PC-3 (cell line): ENCODE results near the gene SRPX2. TPM values are rescaled to one million over a fixed set of nuclear protein-coding genes. Genes with fewer than 3 reads are reported as not detected.

ENCODE experiments used
- ATAC-seq: fragments of 200-7000 bp; cut with Tn5 transposase; 2 replicates; pipeline ENCODE4 v1.9.1; 2020; ENCODE audit warnings: mild to moderate bottlenecking, moderate library complexity
- BruUV-seq: library from RNA; stranded (reverse); fragments of 400-500 nt; replicated peaks from 2 replicates; lab custom pipeline; 2021; lab: Mats Ljungman, UMichigan
- CTCF ChIA-PET: fragments of 300-600 bp; sonication (Branson Sonifier 250); formaldehyde crosslinking; loops from one replicate; lab custom pipeline; 2022; ENCODE audit warnings: antibody characterized with exemption; lab: Charles Lee
- POLR2A ChIA-PET: fragments of 300-600 bp; sonication (Branson Sonifier 250); formaldehyde crosslinking; loops from one replicate; lab custom pipeline; 2022; ENCODE audit warnings: antibody characterized with exemption; ENCODE audit not compliant: unreplicated experiment; lab: Charles Lee
- DNase-seq: peaks from one replicate; pipeline ENCODE4 v3.0.0-alpha.2; 2015
- H2AFZ ChIP-seq: fragments of 300-600 bp; sonication (generic); 2 replicates; pipeline ENCODE4 v1.6.0; 2016; ENCODE audit warnings: antibody characterized with exemption, low read length
- H3F3A ChIP-seq: fragments of 300-600 bp; sonication (generic); one replicate; pipeline ENCODE4 v1.6.0; 2017; ENCODE audit warnings: antibody characterized with exemption, low read length, control low read depth, mild to moderate bottlenecking; ENCODE audit not compliant: unreplicated experiment
- H3K27ac ChIP-seq: fragments of 300-600 bp; sonication (generic); 2 replicates; pipeline ENCODE4 v1.5.1; 2016; ENCODE audit warnings: mild to moderate bottlenecking, low read length
- H3K27me3 ChIP-seq: fragments of 300-600 bp; sonication (generic); 2 replicates; pipeline ENCODE4 v1.6.1; 2016; ENCODE audit warnings: low read length, mixed read lengths
- H3K36me3 ChIP-seq: fragments of 300-600 bp; sonication (generic); 2 replicates; pipeline ENCODE4 v1.6.1; 2016; ENCODE audit warnings: low read depth, mixed run types, low read length, mixed read lengths
- H3K4me1 ChIP-seq: fragments of 300-600 bp; sonication (generic); 2 replicates; pipeline ENCODE4 v1.5.1; 2016; ENCODE audit warnings: low read length; ENCODE audit not compliant: insufficient read depth
- H3K4me2 ChIP-seq: fragments of 300-600 bp; sonication (generic); 2 replicates; pipeline ENCODE4 v1.6.0; 2016; ENCODE audit warnings: low read length
- H3K4me3 ChIP-seq: fragments of 300-600 bp; sonication (generic); 2 replicates; pipeline ENCODE4 v1.5.1; 2016; ENCODE audit warnings: mild to moderate bottlenecking, low read length, mixed read lengths
- H3K79me2 ChIP-seq: fragments of 300-600 bp; sonication (generic); 2 replicates; pipeline ENCODE4 v1.6.1; 2017; ENCODE audit warnings: low read length, mixed read lengths
- H3K9ac ChIP-seq: fragments of 300-600 bp; sonication (generic); 2 replicates; pipeline ENCODE4 v1.6.0; 2016; ENCODE audit warnings: mild to moderate bottlenecking, low read length
- H3K9me2 ChIP-seq: fragments of 300-600 bp; sonication (generic); replicated peaks from 2 replicates; pipeline ENCODE4 v1.6.1; 2016; ENCODE audit warnings: mixed run types, low read length, mixed read lengths
- H3K9me3 ChIP-seq: fragments of 300-600 bp; sonication (generic); 2 replicates; pipeline ENCODE4 v1.6.1; 2016; ENCODE audit warnings: low read length, mixed read lengths
- H4K20me1 ChIP-seq: fragments of 300-600 bp; sonication (generic); 2 replicates; pipeline ENCODE4 v1.6.1; 2016; ENCODE audit warnings: low read length, mixed read lengths
- EZH2 ChIP-seq: fragments of 300-600 bp; sonication (generic); IDR thresholded peaks from one replicate; pipeline ENCODE4 v1.6.1; 2017; ENCODE audit warnings: antibody characterized with exemption, mild to moderate bottlenecking, low read length; ENCODE audit not compliant: unreplicated experiment
- EZH2phosphoT487 ChIP-seq: fragments of 300-600 bp; sonication (generic); IDR thresholded peaks from 2 replicates; pipeline ENCODE4 v1.6.1; 2018; ENCODE audit warnings: mild to moderate bottlenecking, antibody characterized with exemption, low read length, borderline replicate concordance
- intact Hi-C: fragments of 100-400 bp; cut with micrococcal nuclease; formaldehyde crosslinking; loops from 2 replicates; pipeline ENCODE4 v1.9.0; 2023
- total RNA-seq: library from RNA; depleted of rRNA; stranded (reverse); fragments of >200 nt; gene quantifications from 2 replicates; pipeline ENCODE4 v1.2.3, GENCODE V29; 2014
- TF ChIP-seq, protein P1 (sequence below): fragments of 300-600 bp; sonication (generic); conservative IDR thresholded peaks from 2 replicates; pipeline ENCODE4 v1.5.1; 2017; ENCODE audit warnings: antibody characterized with exemption, low read depth, mild to moderate bottlenecking, low read length

Gene SRPX2
- total RNA-seq, 1 experiment from 2014 or later: 12.2 TPM

DNA sequence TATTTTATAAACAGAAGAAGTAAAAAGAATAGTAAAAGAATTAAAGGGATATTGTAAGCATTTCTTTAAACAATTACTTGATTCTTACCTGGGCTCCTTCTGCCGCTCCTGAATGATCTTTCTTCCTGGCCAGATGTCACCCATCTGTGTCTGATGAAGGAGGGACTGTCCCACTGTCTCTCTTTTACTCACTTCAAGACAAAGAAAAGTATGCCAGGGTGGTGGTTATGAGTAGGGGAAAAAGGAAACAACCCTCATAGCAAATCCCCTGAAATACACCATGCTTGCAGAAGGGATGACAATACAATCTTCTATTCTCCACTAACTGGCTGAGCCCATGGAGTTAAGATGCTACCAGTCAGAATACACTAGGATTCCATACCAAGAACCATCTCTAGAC is 56.8 kb downstream of the SRPX2 start:
- no peaks in the 10 kb centered on the region for H3K9me3 ChIP-seq
- H3F3A ChIP-seq: no peaks in the 10 kb centered on the region
- H3K4me3 ChIP-seq: no peak overlapping the region
- ATAC-seq: no peak
- no peak overlapping the region for H3K4me2 ChIP-seq
- no peaks in the 10 kb centered on the region for H3K9me2 ChIP-seq
- no peaks in the 10 kb centered on the region for H3K79me2 ChIP-seq
- ChIA-PET POLR2A (no interaction called here), CTCF (no interaction called here)
- H3K27ac ChIP-seq: no peak overlapping the region
- H3K27me3 ChIP-seq: no peaks in the 10 kb centered on the region
- intact Hi-C loops: no loop called here
- peaks cover 9% of the 10 kb centered on the region for H3K4me1 ChIP-seq
- no peaks in the 10 kb centered on the region for H3K36me3 ChIP-seq
- no peak overlapping the region for H2AFZ ChIP-seq
- H3K9ac ChIP-seq: no peak overlapping the region
- no TSS peak for BruUV-seq
- TF ChIP-seq EZH2phosphoT487 (no peak), EZH2 (no peak)
- TF ChIP-seq, protein P1, sequence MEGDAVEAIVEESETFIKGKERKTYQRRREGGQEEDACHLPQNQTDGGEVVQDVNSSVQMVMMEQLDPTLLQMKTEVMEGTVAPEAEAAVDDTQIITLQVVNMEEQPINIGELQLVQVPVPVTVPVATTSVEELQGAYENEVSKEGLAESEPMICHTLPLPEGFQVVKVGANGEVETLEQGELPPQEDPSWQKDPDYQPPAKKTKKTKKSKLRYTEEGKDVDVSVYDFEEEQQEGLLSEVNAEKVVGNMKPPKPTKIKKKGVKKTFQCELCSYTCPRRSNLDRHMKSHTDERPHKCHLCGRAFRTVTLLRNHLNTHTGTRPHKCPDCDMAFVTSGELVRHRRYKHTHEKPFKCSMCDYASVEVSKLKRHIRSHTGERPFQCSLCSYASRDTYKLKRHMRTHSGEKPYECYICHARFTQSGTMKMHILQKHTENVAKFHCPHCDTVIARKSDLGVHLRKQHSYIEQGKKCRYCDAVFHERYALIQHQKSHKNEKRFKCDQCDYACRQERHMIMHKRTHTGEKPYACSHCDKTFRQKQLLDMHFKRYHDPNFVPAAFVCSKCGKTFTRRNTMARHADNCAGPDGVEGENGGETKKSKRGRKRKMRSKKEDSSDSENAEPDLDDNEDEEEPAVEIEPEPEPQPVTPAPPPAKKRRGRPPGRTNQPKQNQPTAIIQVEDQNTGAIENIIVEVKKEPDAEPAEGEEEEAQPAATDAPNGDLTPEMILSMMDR: no peak
- no peaks in the 10 kb centered on the region for H4K20me1 ChIP-seq
- DNase-seq: no peak

DNA sequence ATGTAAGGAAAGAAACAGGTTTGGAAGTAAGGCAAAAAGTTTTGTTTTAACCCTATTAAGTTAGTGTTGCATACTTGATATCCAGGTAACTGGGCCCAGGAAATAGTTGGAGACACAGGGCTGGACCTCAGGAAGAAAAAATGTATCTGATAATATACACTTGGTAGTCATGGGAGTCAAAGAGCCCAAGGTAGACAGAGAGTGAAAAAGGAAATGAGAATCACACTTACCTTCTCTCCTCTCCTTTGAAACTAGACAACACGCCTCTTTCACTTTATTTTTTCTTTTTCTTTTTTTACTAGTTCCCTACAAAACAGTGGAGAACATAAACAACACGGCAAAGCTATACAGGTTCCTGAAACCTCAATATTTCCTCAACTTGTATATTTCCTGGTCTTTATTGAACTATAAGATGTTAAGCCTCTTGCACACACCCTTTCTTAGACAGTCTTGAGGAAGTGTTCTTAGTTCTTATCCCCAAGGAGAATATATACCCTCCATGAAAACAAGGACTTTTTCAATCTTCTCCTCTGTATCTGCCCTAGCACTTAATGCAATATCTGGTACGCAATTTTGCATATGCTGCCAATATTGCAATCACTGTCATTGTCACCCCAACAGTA is 60.7 kb downstream of the SRPX2 start:
- H4K20me1 ChIP-seq: no peaks in the 10 kb centered on the region
- H3K4me1 ChIP-seq: no peaks in the 10 kb centered on the region
- no peak for DNase-seq
- H3F3A ChIP-seq: no peaks in the 10 kb centered on the region
- H3K9me2 ChIP-seq: no peaks in the 10 kb centered on the region
- H3K27me3 ChIP-seq: no peaks in the 10 kb centered on the region
- no peaks in the 10 kb centered on the region for H3K79me2 ChIP-seq
- H3K36me3 ChIP-seq: no peaks in the 10 kb centered on the region
- H3K9me3 ChIP-seq: no peaks in the 10 kb centered on the region
- TF ChIP-seq, protein P1: no peak
- TF ChIP-seq EZH2 (no peak), EZH2phosphoT487 (no peak)
- intact Hi-C loops: no loop called here
- ChIA-PET CTCF (no interaction called here), POLR2A (no interaction called here)
- no peak for ATAC-seq
- H3K4me3 ChIP-seq: no peak overlapping the region
- BruUV-seq: no TSS peak
- H3K9ac ChIP-seq: no peak overlapping the region
- H3K27ac ChIP-seq: no peak overlapping the region
- no peak overlapping the region for H2AFZ ChIP-seq
- H3K4me2 ChIP-seq: no peak overlapping the region

DNA sequence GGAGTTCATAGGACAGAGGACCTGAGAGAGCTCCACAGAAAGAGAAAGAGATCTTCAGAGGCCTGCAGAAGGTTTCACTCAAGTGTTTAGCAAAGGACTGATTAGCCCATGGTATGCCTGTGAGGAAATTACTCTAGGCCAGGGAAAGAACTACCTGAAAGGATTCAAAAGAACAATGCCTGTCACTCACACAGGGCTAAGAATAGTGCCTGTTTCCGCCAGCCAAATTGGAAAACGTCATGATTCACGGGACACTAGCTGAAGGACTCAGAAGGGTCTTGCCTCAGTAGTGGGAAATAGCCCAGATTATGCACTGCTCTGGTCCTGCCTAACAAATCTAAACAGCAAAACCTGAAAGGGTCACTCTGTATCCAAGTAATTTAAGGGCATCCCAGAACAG is 66.8 kb downstream of the SRPX2 start:
- no peaks in the 10 kb centered on the region for H3K36me3 ChIP-seq
- CTCF ChIA-PET: no interaction called here
- H3K27ac ChIP-seq: no peak overlapping the region
- no peak overlapping the region for H3K4me2 ChIP-seq
- no TSS peak for BruUV-seq
- TF ChIP-seq, protein P1: no peak
- TF ChIP-seq EZH2: no peak
- TF ChIP-seq EZH2phosphoT487: no peak
- no peaks in the 10 kb centered on the region for H4K20me1 ChIP-seq
- POLR2A ChIA-PET: no interaction called here
- H3K9me2 ChIP-seq: no peaks in the 10 kb centered on the region
- H3K4me3 ChIP-seq: no peak overlapping the region
- no peaks in the 10 kb centered on the region for H3K9me3 ChIP-seq
- no peak overlapping the region for H3K9ac ChIP-seq
- intact Hi-C loops: no loop called here
- no peaks in the 10 kb centered on the region for H3F3A ChIP-seq
- no peak overlapping the region for H2AFZ ChIP-seq
- H3K27me3 ChIP-seq: no peaks in the 10 kb centered on the region
- H3K79me2 ChIP-seq: no peaks in the 10 kb centered on the region
- DNase-seq (no peak), ATAC-seq (no peak)
- H3K4me1 ChIP-seq: no peaks in the 10 kb centered on the region
